ENCODE data around the gene NFIX. TPM values are rescaled to one million over a fixed set of nuclear protein-coding genes. Genes with fewer than 3 reads are reported as not detected.

NFIX gene
- total and polyA plus RNA-seq, 2 of the 13 experiments (the other 11 are each of a cell fraction or from before 2014, with no cell fraction given), result 3.4 to 5.4 TPM

- TF ChIP-seq ZNF281 (CRISPR knock-in tag; IDR thresholded peaks at IDR 0.05; ENCODE audit: borderline replicate concordance) (no peak), ZBTB7B (CRISPR knock-in tag; IDR thresholded peaks at IDR 0.05) (peak; percentile 62), BCL3 (CRISPR knock-in tag; IDR thresholded peaks at IDR 0.05) (no peak), IKZF5 (CRISPR knock-in tag; IDR thresholded peaks at IDR 0.05) (peak; percentile 91), ZNF597 (CRISPR knock-in tag; IDR thresholded peaks at IDR 0.05) (no peak), ZBTB46 (CRISPR knock-in tag; IDR thresholded peaks at IDR 0.05; ENCODE audit: borderline replicate concordance) (no peak), TERF1 (CRISPR knock-in tag; IDR thresholded peaks at IDR 0.05) (no peak), ZBTB33 (CRISPR knock-in tag; IDR thresholded peaks at IDR 0.05) (peak; percentile 63; the same call in 1 of the 2 replicates), ZNF616 (CRISPR knock-in tag; IDR thresholded peaks at IDR 0.05; ENCODE audit: low read depth) (no peak), PHF21A (CRISPR knock-in tag; IDR thresholded peaks at IDR 0.05) (peak; percentile 41)
Measured at GRCh38 chr19:13060964-13061927, 66.0 kb downstream of the NFIX start (continued).
